Neutrophil (primary cell): ENCODE measurements around the gene CCDC14.
A peak's percentile ranks its signal among the peaks of the same experiment; 100 is the strongest.
"Not testable (repeated sequence)": the region's sequence is repeated elsewhere in the genome, so short reads cannot be mapped to it uniquely, and the experiment has no call there.

Experiments
- H3K27ac ChIP-seq: fragments of 200-600 bp; sonication (generic); 2 replicates; pipeline ENCODE4 v1.5.1; 2016; ENCODE audit warnings: mild to moderate bottlenecking, moderate library complexity
- H3K27me3 ChIP-seq: fragments of 200-600 bp; sonication (generic); 2 replicates; pipeline ENCODE4 v1.6.0; 2016; ENCODE audit warnings: mild to moderate bottlenecking
- H3K36me3 ChIP-seq: fragments of 200-600 bp; sonication (generic); 2 replicates; pipeline ENCODE4 v1.5.1; 2017
- H3K4me1 ChIP-seq, 2 experiments: fragments of 200-600 bp in 1 of 2; sonication (generic) in 1 of 2; 1 replicate in 1 of 2; 2 replicates in 1 of 2; pipeline versions ENCODE4 v1.5.1 to v1.6.1; 2013 to 2016; ENCODE audit warnings: low read depth in 1 of 2, low read length in 1 of 2, mild to moderate bottlenecking in 1 of 2, moderate library complexity in 1 of 2; ENCODE audit not compliant: control insufficient read depth in 1 of 2, insufficient read depth in 1 of 2
- H3K4me3 ChIP-seq, 2 experiments: fragments of 200-600 bp in 1 of 2; sonication (generic) in 1 of 2; 1 replicate in 1 of 2; 2 replicates in 1 of 2; pipeline ENCODE4 v1.5.1; 2013 to 2016; ENCODE audit warnings: low read depth in 1 of 2, low read length in 1 of 2, mild to moderate bottlenecking in 1 of 2, moderate library complexity in 1 of 2
- H3K9me3 ChIP-seq: fragments of 200-600 bp; sonication (generic); 2 replicates; pipeline ENCODE4 v1.5.1; 2016
- TF ChIP-seq, protein P1 (sequence below): fragments of 200-600 bp; sonication (generic); IDR thresholded peaks from 2 replicates; pipeline ENCODE4 v1.5.1; 2016; ENCODE audit warnings: antibody characterized with exemption

The CCDC14 gene

GRCh38 chr3:123975030-123975429 lies 14.0 kb upstream of the CCDC14 start:
- not testable (repeated sequence) for H3K27ac ChIP-seq, H3K4me1 ChIP-seq, H3K4me3 ChIP-seq, H3K36me3 ChIP-seq, H3K9me3 ChIP-seq
- H3K27me3 ChIP-seq, result peaks cover 25% of the 10 kb centered on the region

GRCh38 chr3:123971406-123971805 lies 10.4 kb upstream of the CCDC14 start:
- Histone ChIP-seq H3K27me3 (peaks cover 55% of the 10 kb centered on the region), H3K27ac (no peak overlapping the region), H3K36me3 (no peaks in the 10 kb centered on the region), H3K4me3 (no peak overlapping the region), H3K9me3 (no peaks in the 10 kb centered on the region), H3K4me1 (no peaks in the 10 kb centered on the region)
- TF ChIP-seq, protein P1, sequence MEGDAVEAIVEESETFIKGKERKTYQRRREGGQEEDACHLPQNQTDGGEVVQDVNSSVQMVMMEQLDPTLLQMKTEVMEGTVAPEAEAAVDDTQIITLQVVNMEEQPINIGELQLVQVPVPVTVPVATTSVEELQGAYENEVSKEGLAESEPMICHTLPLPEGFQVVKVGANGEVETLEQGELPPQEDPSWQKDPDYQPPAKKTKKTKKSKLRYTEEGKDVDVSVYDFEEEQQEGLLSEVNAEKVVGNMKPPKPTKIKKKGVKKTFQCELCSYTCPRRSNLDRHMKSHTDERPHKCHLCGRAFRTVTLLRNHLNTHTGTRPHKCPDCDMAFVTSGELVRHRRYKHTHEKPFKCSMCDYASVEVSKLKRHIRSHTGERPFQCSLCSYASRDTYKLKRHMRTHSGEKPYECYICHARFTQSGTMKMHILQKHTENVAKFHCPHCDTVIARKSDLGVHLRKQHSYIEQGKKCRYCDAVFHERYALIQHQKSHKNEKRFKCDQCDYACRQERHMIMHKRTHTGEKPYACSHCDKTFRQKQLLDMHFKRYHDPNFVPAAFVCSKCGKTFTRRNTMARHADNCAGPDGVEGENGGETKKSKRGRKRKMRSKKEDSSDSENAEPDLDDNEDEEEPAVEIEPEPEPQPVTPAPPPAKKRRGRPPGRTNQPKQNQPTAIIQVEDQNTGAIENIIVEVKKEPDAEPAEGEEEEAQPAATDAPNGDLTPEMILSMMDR, result no peak

DNA sequence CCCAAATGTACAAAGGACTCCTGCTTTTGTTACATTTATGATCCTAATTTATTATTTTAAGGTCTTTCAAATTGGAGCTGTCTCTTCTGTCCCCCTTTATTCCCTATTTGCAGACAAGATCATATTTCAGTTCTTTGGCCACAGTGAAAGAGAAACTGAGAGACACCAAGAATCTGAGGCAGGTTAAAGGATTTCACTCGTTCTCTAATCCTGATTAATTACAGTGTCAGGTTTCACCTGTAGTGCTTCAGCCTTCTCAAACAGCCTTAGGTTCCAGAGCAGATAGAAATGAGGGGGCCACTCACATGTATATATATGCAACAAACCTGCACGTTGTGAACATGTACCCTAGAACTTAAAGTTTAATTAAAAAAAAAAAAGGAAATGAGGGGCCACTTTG lies 6.2 kb upstream of the CCDC14 start:
- H3K27me3 ChIP-seq, result peaks cover 88% of the 10 kb centered on the region
- not testable (repeated sequence) for H3K9me3 ChIP-seq, H3K36me3 ChIP-seq

GRCh38 chr3:123966799-123967198 lies 5.8 kb upstream of the CCDC14 start:
- H3K4me1 ChIP-seq, H3K4me3 ChIP-seq, H3K27ac ChIP-seq, H3K36me3 ChIP-seq, H3K9me3 ChIP-seq: not testable (repeated sequence)
- peaks cover 89% of the 10 kb centered on the region for H3K27me3 ChIP-seq

More for the DNA sequence above, 6.2 kb upstream of the CCDC14 start:
- not testable (repeated sequence) for H3K4me1 ChIP-seq, H3K4me3 ChIP-seq, H3K27ac ChIP-seq

DNA sequence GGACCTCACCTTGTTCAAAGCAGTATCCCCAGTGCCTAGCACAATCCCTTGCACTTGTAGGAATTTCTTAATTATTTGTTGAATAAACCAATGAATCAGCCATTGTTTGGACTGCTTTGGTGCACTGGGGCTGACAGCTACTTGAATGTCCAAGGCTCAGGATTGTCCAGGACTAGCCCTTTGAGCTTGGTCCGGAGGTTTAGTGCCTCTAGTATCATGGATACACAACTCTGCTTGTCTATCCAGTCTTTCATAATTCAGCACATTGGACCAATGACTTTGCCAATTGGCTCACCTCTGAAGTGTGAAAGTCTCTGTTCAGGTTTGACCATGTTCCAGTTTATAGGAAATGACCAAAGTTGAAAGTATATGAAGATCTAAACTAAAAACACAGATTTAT lies 3.8 kb upstream of the CCDC14 start:
- H3K36me3 ChIP-seq, H3K4me3 ChIP-seq, H3K27ac ChIP-seq, H3K9me3 ChIP-seq: not testable (repeated sequence)
- Histone ChIP-seq H3K27me3 (peaks cover 75% of the 10 kb centered on the region), H3K4me1 (peaks cover 12 to 18% of the 10 kb centered on the region in 2 experiments)

GRCh38 chr3:123961508-123961856 lies 453 bp upstream of the CCDC14 start:
- Histone ChIP-seq H3K4me1 (peaks cover 12 to 18% of the 10 kb centered on the region in 2 experiments), H3K4me3 (peak overlapping the region; percentile 72 to 84), H3K27me3 (peaks cover 45% of the 10 kb centered on the region), H3K9me3 (no peaks in the 10 kb centered on the region), H3K27ac (no peak overlapping the region), H3K36me3 (no peaks in the 10 kb centered on the region)
- TF ChIP-seq, protein P1, result no peak

GRCh38 chr3:123953735-123954134 lies 7.3 kb downstream of the CCDC14 start:
- H3K27ac ChIP-seq, result no peak overlapping the region
- H3K4me3 ChIP-seq, result no peak overlapping the region
- TF ChIP-seq, protein P1, result no peak
- peaks cover 20% of the 10 kb centered on the region for H3K36me3 ChIP-seq
- H3K27me3 ChIP-seq, result no peaks in the 10 kb centered on the region
- no peaks in the 10 kb centered on the region for H3K4me1 ChIP-seq
- H3K9me3 ChIP-seq, result no peaks in the 10 kb centered on the region
